CD4-positive, alpha-beta T cell (primary cell): ENCODE data around the gene SNN. TPM values are rescaled to one million over a fixed set of nuclear protein-coding genes. Genes with fewer than 3 reads are reported as not detected.

Source experiments
- ATAC-seq: fragments of 200-7000 bp; cut with Tn5 transposase; one replicate; pipeline ENCODE4 v1.10.0; 2022; ENCODE audit warnings: mild to moderate bottlenecking; ENCODE audit not compliant: poor library complexity
- CTCF ChIA-PET: fragments of 350-600 bp; sonication (Branson Sonifier 250); formaldehyde crosslinking; loops from one replicate; lab custom pipeline; 2021; ENCODE audit warnings: antibody characterized with exemption, inconsistent platforms; lab: Charles Lee
- POLR2A ChIA-PET: fragments of 350-600 bp; sonication (Branson Sonifier 250); formaldehyde crosslinking; loops from one replicate; lab custom pipeline; 2021; ENCODE audit warnings: antibody characterized with exemption, inconsistent platforms; lab: Charles Lee
- DNase-seq, 14 experiments: peaks; one replicate each; pipeline ENCODE4 v3.0.0-alpha.2; 2013 to 2020; ENCODE audit warnings: mixed read lengths in 2 of 14
- H3K27ac ChIP-seq, 2 donors: one replicate each; pipeline versions ENCODE4 v1.5.1 to v1.7.0; 2013; ENCODE audit warnings: low read length in 2 of 2, low read depth in 1 of 2, mild to moderate bottlenecking in 1 of 2
- H3K27me3 ChIP-seq, 2 experiments: 1 replicate in 1 of 2; 2 replicates in 1 of 2; pipeline versions ENCODE4 v1.6.1 to v1.7.0; 2013; ENCODE audit warnings: low read length in 2 of 2, control low read depth in 1 of 2, mild to moderate bottlenecking in 1 of 2, moderate library complexity in 1 of 2; ENCODE audit not compliant: insufficient read depth in 2 of 2, control insufficient read depth in 1 of 2
- H3K36me3 ChIP-seq: one replicate; pipeline ENCODE4 v1.6.1; 2013; ENCODE audit warnings: low read length, control low read depth; ENCODE audit not compliant: insufficient read depth
- H3K4me1 ChIP-seq: one replicate; pipeline ENCODE4 v1.6.1; 2013; ENCODE audit warnings: low read length, control low read depth; ENCODE audit not compliant: insufficient read depth
- H3K4me3 ChIP-seq: one replicate; pipeline ENCODE4 v1.5.1; 2013; ENCODE audit warnings: mild to moderate bottlenecking, low read length, moderate library complexity
- H3K9me3 ChIP-seq, 2 experiments: 1 replicate in 1 of 2; 2 replicates in 1 of 2; pipeline versions ENCODE4 v1.6.1 to v1.7.0; 2013; ENCODE audit warnings: low read length in 2 of 2, mild to moderate bottlenecking in 2 of 2, control low read depth in 1 of 2, moderate library complexity in 1 of 2; ENCODE audit not compliant: control insufficient read depth in 1 of 2, insufficient read depth in 1 of 2
- H3K27ac Mint-ChIP-seq: one replicate; pipeline ENCODE4 v1.8.0; 2020; ENCODE audit warnings: mixed read lengths
- H3K27me3 Mint-ChIP-seq: one replicate; pipeline ENCODE4 v1.8.0; 2021; ENCODE audit warnings: mixed read lengths
- H3K36me3 Mint-ChIP-seq: one replicate; pipeline ENCODE4 v1.8.0; 2021; ENCODE audit warnings: low read depth, mixed read lengths
- H3K4me1 Mint-ChIP-seq: one replicate; pipeline ENCODE4 v1.8.0; 2021; ENCODE audit warnings: low read depth, mixed read lengths
- H3K4me3 Mint-ChIP-seq: one replicate; pipeline ENCODE4 v1.8.0; 2020; ENCODE audit warnings: mild to moderate bottlenecking, mixed read lengths
- H3K9me3 Mint-ChIP-seq: one replicate; pipeline ENCODE4 v1.8.0; 2020; ENCODE audit warnings: mixed read lengths
- intact Hi-C, 2 experiments: fragments of 100-400 bp; cut with DNase I in 1 of 2; cut with micrococcal nuclease in 1 of 2; formaldehyde crosslinking; loops; one replicate each; pipeline versions ENCODE4 v1.15.1 to v1.9.0; 2023 to 2025; cut with DNase I, micrococcal nuclease
- total RNA-seq, 174 experiments: library from RNA in 2 of 174; stranded (reverse) in 2 of 174; gene quantifications; one replicate each; pipeline ENCODE4 v1.2.3 and lab custom pipeline; 2021 to 2026
- TF ChIP-seq, protein P1 (sequence below): fragments of 200-600 bp; IDR thresholded peaks from one replicate; pipeline ENCODE4 v1.8.0; 2022; ENCODE audit warnings: antibody characterized with exemption, mild to moderate bottlenecking

Gene SNN
- total RNA-seq, 2 experiments from 2014 or later = 76.3 to 79.7 TPM

DNA sequence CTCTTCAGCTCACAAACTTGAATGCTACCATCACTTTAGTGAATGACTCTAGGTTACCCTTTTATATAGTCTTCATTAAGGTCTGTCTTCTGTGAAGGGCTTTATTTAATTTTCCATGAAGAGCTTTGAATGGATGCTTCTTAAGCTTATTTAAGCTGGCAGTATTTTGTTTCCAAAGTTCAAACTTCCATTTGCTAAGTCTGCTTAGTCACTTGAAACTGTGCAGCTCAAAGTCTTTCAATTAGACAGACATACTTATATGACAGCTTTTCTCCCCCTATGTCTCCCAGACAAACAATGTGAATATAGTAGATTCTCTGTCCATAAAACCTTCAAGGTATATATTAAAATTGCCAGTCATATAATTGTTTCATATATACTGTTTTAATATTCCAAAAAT lies 50.9 kb downstream of the SNN start:
- H3K27me3 ChIP-seq = no peaks in the 10 kb centered on the region
- intact Hi-C loops = loop anchor here in 1 of 2 experiments (5.0 kb wide), 1 partner anchor 93 kb away; no protein-coding TSS in a partner anchor
- Mint-ChIP-seq H3K27me3 (no peaks in the 10 kb centered on the region), H3K9me3 (no peaks in the 10 kb centered on the region), H3K27ac (no peak overlapping the region), H3K4me1 (peaks cover 15% of the 10 kb centered on the region), H3K4me3 (no peak overlapping the region), H3K36me3 (peaks cover 77% of the 10 kb centered on the region)
- ChIA-PET POLR2A (no interaction called here), CTCF (interaction anchor here (1.1 to 1.7 kb wide), 3 partner anchors 78 to 311 kb away, joined by 4 read pairs; partner anchors contain the start of gene ZC3H7A)
- no peak overlapping the region for H3K27ac ChIP-seq
- ATAC-seq (no peak), DNase-seq (no peak)
- H3K4me3 ChIP-seq = no peak overlapping the region
- TF ChIP-seq, protein P1, sequence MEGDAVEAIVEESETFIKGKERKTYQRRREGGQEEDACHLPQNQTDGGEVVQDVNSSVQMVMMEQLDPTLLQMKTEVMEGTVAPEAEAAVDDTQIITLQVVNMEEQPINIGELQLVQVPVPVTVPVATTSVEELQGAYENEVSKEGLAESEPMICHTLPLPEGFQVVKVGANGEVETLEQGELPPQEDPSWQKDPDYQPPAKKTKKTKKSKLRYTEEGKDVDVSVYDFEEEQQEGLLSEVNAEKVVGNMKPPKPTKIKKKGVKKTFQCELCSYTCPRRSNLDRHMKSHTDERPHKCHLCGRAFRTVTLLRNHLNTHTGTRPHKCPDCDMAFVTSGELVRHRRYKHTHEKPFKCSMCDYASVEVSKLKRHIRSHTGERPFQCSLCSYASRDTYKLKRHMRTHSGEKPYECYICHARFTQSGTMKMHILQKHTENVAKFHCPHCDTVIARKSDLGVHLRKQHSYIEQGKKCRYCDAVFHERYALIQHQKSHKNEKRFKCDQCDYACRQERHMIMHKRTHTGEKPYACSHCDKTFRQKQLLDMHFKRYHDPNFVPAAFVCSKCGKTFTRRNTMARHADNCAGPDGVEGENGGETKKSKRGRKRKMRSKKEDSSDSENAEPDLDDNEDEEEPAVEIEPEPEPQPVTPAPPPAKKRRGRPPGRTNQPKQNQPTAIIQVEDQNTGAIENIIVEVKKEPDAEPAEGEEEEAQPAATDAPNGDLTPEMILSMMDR = no peak
- no peaks in the 10 kb centered on the region for H3K9me3 ChIP-seq
- H3K36me3 ChIP-seq = peaks cover 55% of the 10 kb centered on the region
- no peaks in the 10 kb centered on the region for H3K4me1 ChIP-seq

DNA sequence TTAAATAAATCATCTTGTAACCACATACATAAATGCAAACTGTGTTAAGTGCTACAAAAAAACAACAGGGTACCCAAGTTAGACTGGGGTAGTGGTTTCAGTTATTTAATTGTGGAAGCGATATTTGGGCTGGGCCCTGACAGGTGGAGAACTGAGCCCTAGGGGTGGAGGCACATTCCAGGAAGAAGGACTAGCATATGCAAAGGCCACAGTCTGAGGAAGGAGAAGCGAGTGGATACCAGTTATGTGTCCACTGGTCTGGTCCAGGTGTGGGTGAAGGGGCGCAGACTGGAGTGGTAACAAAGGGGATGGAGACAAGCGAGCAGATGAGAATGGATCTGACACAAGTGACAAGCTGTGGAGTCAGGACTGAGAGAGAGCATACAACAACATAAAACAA lies 51.5 kb downstream of the SNN start:
- Histone ChIP-seq H3K36me3 (peaks cover 57% of the 10 kb centered on the region), H3K4me3 (no peak overlapping the region), H3K9me3 (no peaks in the 10 kb centered on the region), H3K4me1 (no peaks in the 10 kb centered on the region), H3K27ac (no peak overlapping the region), H3K27me3 (no peaks in the 10 kb centered on the region)
- Mint-ChIP-seq H3K27me3 (no peaks in the 10 kb centered on the region), H3K4me1 (peaks cover 10% of the 10 kb centered on the region), H3K36me3 (peaks cover 78% of the 10 kb centered on the region), H3K4me3 (no peak overlapping the region), H3K27ac (no peak overlapping the region), H3K9me3 (no peaks in the 10 kb centered on the region)
- CTCF ChIA-PET = interaction anchor here (1.7 kb wide), 1 partner anchor 312 kb away, joined by 4 read pairs; no protein-coding TSS in a partner anchor
- POLR2A ChIA-PET = no interaction called here
- TF ChIP-seq, protein P1 = no peak
- DNase-seq = no peak
- no peak for ATAC-seq
- intact Hi-C loops = loop anchor here in 1 of 2 experiments (5.0 kb wide), 1 partner anchor 93 kb away; no protein-coding TSS in a partner anchor

DNA sequence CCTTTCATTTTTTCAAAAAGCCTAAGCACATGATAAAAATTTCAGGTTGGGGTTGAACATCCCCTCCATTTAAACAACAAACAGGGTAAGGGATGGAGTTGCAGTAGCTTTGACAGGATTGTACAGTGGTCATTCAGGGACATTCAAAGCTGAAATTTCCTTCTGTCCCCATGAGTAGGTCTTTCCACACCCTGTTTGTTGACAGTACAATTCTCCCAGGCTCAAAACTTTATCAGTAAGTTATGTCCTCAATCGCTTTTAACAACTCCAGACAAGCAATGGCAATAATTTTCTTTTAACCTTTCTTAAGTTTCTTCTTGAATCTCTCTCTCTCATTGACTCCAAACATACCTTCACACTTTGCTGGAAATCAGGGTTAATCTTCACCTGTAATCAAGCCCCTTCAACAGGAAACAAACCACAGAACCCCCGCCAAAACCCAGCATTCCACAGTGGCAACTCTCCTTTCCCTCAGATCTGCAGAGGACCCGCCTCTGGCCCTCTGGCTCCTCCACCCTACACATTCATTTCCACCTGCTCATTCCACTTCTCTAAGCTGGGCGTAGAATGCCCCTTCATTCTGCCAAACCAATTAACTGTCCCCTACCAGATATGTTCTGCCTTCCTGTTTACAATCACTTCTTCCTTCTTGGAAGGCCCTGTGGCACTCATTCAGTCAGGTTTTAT lies 53.7 kb downstream of the SNN start:
- DNase-seq (no peak), ATAC-seq (no peak)
- no peaks in the 10 kb centered on the region for H3K27me3 ChIP-seq
- no peaks in the 10 kb centered on the region for H3K4me1 ChIP-seq
- Mint-ChIP-seq H3K27ac (peak overlapping the region; percentile 1), H3K4me1 (peaks cover 10% of the 10 kb centered on the region), H3K9me3 (no peaks in the 10 kb centered on the region), H3K27me3 (no peaks in the 10 kb centered on the region), H3K36me3 (peaks cover 76% of the 10 kb centered on the region), H3K4me3 (no peak overlapping the region)
- CTCF ChIA-PET = no interaction called here
- intact Hi-C loops = no loop called here
- no peak overlapping the region for H3K27ac ChIP-seq
- TF ChIP-seq, protein P1 = no peak
- POLR2A ChIA-PET = no interaction called here
- no peak overlapping the region for H3K4me3 ChIP-seq
- no peaks in the 10 kb centered on the region for H3K9me3 ChIP-seq
- H3K36me3 ChIP-seq = peaks cover 59% of the 10 kb centered on the region
